Measurements from ENCODE around the gene ZRSR2. TPM values are rescaled to one million over a fixed set of nuclear protein-coding genes. Genes with fewer than 3 reads are reported as not detected.

ZRSR2 gene
- total and polyA plus RNA-seq, 9 of the 15 experiments (the other 6 are each of a cell fraction or from before 2014, with no cell fraction given): 3.5 to 19.5 (median 8.6) TPM

DNA sequence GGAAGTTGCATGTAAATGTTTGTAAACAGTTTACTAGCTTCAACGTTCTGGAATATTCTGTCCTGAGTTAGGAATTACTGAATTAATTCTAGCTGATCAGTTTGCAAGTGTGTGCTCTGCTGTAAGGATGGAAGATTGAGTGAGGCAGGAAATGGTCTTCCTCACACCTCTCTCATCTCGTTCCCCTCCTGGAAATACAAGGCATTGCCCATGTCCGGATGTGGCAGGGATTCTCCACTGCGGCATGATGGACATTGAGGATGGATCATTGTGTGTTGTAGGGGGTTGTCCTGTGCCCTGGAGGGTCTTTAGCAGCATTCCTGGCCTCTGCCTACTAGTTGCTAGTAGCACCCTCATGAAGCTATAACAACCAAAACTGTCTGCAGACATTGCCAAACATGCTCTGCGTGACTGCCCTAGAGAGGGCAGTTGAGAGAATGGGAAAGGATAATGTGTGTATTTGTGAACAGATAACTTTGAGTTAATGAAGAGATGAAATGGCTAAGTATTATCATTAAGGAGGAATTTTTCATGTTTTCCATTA is 39.6 kb upstream of the ZRSR2 start:
- H3K4me1 ChIP-seq (replicated peaks in 1 of 2; ENCODE audit: control insufficient read depth in 2 of 2, insufficient read depth in 2 of 2, low read length in 2 of 2): no peaks in the 10 kb centered on the region; a peak in 1 of 5 replicates
- H3K9ac ChIP-seq (ENCODE audit: insufficient read depth in 1 of 2, low read depth in 2 of 2, low read length in 2 of 2): no peak overlapping the region
- no peak overlapping the region for H2AFZ ChIP-seq (ENCODE audit: low read depth, low read length)
- CTCF ChIA-PET (ENCODE audit: low intra/inter-chr PET ratio): no interaction called here
- in situ Hi-C loops (cut with MboI): loop anchor here (25.0 kb wide), 1 partner anchor 687 kb away; no protein-coding TSS in a partner anchor
- 77% methylated on average over 5 of the region's 5 CpGs for WGBS (ENCODE audit: insufficient coverage, low coverage, missing lambda C conversion rate)
- no peak overlapping the region for H3K4me2 ChIP-seq (ENCODE audit: insufficient read depth, low read length)
- ATAC-seq (no peak), DNase-seq (ENCODE audit: extremely low read depth in 1 of 4, low spot score in 3 of 4) (no peak), FAIRE-seq (no peak)
- BruUV-seq (replicated peaks): no TSS peak
- no peak overlapping the region for H3K4me3 ChIP-seq
- no peaks in the 10 kb centered on the region for H4K20me1 ChIP-seq (replicated peaks; ENCODE audit: control insufficient read depth, insufficient read depth, low read length)
- H3K27me3 ChIP-seq (ENCODE audit: control insufficient read depth in 2 of 2, insufficient read depth in 2 of 2, low read length in 2 of 2): no peaks in the 10 kb centered on the region
- peaks cover 3% of the 10 kb centered on the region for H3K9me1 ChIP-seq (ENCODE audit: control insufficient read depth, insufficient read depth, low read length)
- POLR2A ChIA-PET: interaction anchor here (1.4 kb wide), 1 partner anchor 11 kb away, joined by 3 read pairs; no protein-coding TSS in a partner anchor
- no peaks in the 10 kb centered on the region for H3K36me3 ChIP-seq (ENCODE audit: control insufficient read depth, insufficient read depth, low read length)
- no peaks in the 10 kb centered on the region for H3K9me3 ChIP-seq (replicated peaks; ENCODE audit: control insufficient read depth, insufficient read depth, low read depth, low read length)
- no peak overlapping the region for H3K27ac ChIP-seq (ENCODE audit: extremely low read depth, low read depth, low read length)
- TF ChIP-seq ZNF224 (CRISPR knock-in tag; IDR thresholded peaks at IDR 0.05): no peak
- H3K79me2 ChIP-seq (ENCODE audit: control insufficient read depth, insufficient read depth, low read length): no peaks in the 10 kb centered on the region
- intact Hi-C loops (cut with micrococcal nuclease): no loop called here

DNA sequence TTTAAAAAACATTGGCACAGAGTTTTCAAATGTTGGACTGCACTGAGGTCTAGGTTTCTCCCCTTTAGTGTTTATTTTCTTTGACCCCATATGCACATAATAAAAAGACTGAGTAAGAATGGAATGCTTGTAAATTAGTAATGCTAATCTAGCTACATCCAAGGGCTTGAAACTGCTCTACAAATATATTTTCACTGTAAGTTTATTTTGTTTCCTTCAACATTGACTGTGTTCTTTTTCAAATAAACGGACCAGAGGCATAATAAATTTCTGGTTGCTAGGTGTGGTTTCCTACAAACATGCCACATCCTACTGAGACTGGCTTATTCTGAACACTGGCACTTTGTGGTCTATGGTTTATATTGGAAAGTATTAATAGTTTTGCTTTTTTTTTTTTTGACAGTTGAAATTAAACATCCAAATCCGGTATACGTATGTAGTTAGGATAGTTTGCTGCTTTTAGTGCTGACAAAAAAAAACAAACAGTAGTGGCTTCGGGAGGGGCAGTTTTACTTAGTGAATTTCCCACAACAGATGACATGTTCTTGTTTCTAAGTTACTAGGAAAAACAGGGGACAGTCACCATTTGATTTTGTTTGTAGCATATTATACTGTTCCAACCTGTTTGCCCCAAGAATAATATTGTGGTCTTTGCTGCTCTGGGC is 39.0 kb upstream of the ZRSR2 start:
- Histone ChIP-seq H3K4me3 (no peak overlapping the region), H2AFZ (ENCODE audit: low read depth, low read length) (no peak overlapping the region), H3K27ac (ENCODE audit: extremely low read depth, low read depth, low read length) (no peak overlapping the region), H3K79me2 (ENCODE audit: control insufficient read depth, insufficient read depth, low read length) (no peaks in the 10 kb centered on the region), H3K4me1 (replicated peaks in 1 of 2; ENCODE audit: control insufficient read depth in 2 of 2, insufficient read depth in 2 of 2, low read length in 2 of 2) (no peaks in the 10 kb centered on the region; a peak in 1 of 5 replicates), H3K9ac (ENCODE audit: insufficient read depth in 1 of 2, low read depth in 2 of 2, low read length in 2 of 2) (no peak overlapping the region), H3K9me1 (ENCODE audit: control insufficient read depth, insufficient read depth, low read length) (peaks cover 3% of the 10 kb centered on the region), H3K27me3 (ENCODE audit: control insufficient read depth in 2 of 2, insufficient read depth in 2 of 2, low read length in 2 of 2) (no peaks in the 10 kb centered on the region), H4K20me1 (replicated peaks; ENCODE audit: control insufficient read depth, insufficient read depth, low read length) (no peaks in the 10 kb centered on the region), H3K9me3 (replicated peaks; ENCODE audit: control insufficient read depth, insufficient read depth, low read depth, low read length) (no peaks in the 10 kb centered on the region), H3K36me3 (ENCODE audit: control insufficient read depth, insufficient read depth, low read length) (no peaks in the 10 kb centered on the region), H3K4me2 (ENCODE audit: insufficient read depth, low read length) (no peak overlapping the region)
- ChIA-PET CTCF (ENCODE audit: low intra/inter-chr PET ratio) (no interaction called here), POLR2A (interaction anchor here (1.4 kb wide), 1 partner anchor 11 kb away, joined by 3 read pairs; no protein-coding TSS in a partner anchor)
- FAIRE-seq (no peak), ATAC-seq (no peak), DNase-seq (ENCODE audit: extremely low read depth in 1 of 4, low spot score in 3 of 4) (no peak)
- 68% methylated on average over 4 of the region's 4 CpGs for WGBS (ENCODE audit: insufficient coverage, low coverage, missing lambda C conversion rate)
- BruUV-seq (replicated peaks): no TSS peak
- intact Hi-C loops (cut with micrococcal nuclease): no loop called here
- in situ Hi-C loops (cut with MboI): loop anchor here (25.0 kb wide), 1 partner anchor 686 kb away; no protein-coding TSS in a partner anchor
- TF ChIP-seq SRSF3 (IDR thresholded peaks at IDR 0.05; ENCODE audit: insufficient read depth, low read length) (no peak), ZNF124 (CRISPR knock-in tag; IDR thresholded peaks at IDR 0.05) (no peak)
- TF ChIP-seq, protein P1, sequence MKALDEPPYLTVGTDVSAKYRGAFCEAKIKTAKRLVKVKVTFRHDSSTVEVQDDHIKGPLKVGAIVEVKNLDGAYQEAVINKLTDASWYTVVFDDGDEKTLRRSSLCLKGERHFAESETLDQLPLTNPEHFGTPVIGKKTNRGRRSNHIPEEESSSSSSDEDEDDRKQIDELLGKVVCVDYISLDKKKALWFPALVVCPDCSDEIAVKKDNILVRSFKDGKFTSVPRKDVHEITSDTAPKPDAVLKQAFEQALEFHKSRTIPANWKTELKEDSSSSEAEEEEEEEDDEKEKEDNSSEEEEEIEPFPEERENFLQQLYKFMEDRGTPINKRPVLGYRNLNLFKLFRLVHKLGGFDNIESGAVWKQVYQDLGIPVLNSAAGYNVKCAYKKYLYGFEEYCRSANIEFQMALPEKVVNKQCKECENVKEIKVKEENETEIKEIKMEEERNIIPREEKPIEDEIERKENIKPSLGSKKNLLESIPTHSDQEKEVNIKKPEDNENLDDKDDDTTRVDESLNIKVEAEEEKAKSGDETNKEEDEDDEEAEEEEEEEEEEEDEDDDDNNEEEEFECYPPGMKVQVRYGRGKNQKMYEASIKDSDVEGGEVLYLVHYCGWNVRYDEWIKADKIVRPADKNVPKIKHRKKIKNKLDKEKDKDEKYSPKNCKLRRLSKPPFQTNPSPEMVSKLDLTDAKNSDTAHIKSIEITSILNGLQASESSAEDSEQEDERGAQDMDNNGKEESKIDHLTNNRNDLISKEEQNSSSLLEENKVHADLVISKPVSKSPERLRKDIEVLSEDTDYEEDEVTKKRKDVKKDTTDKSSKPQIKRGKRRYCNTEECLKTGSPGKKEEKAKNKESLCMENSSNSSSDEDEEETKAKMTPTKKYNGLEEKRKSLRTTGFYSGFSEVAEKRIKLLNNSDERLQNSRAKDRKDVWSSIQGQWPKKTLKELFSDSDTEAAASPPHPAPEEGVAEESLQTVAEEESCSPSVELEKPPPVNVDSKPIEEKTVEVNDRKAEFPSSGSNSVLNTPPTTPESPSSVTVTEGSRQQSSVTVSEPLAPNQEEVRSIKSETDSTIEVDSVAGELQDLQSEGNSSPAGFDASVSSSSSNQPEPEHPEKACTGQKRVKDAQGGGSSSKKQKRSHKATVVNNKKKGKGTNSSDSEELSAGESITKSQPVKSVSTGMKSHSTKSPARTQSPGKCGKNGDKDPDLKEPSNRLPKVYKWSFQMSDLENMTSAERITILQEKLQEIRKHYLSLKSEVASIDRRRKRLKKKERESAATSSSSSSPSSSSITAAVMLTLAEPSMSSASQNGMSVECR (CRISPR knock-in tag; IDR thresholded peaks at IDR 0.05): no peak
- TF ChIP-seq, protein P2, sequence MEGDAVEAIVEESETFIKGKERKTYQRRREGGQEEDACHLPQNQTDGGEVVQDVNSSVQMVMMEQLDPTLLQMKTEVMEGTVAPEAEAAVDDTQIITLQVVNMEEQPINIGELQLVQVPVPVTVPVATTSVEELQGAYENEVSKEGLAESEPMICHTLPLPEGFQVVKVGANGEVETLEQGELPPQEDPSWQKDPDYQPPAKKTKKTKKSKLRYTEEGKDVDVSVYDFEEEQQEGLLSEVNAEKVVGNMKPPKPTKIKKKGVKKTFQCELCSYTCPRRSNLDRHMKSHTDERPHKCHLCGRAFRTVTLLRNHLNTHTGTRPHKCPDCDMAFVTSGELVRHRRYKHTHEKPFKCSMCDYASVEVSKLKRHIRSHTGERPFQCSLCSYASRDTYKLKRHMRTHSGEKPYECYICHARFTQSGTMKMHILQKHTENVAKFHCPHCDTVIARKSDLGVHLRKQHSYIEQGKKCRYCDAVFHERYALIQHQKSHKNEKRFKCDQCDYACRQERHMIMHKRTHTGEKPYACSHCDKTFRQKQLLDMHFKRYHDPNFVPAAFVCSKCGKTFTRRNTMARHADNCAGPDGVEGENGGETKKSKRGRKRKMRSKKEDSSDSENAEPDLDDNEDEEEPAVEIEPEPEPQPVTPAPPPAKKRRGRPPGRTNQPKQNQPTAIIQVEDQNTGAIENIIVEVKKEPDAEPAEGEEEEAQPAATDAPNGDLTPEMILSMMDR (IDR thresholded peaks at IDR 0.05 in 2 of 3, conservative IDR thresholded peaks at IDR 0.05 in 1 of 3; ENCODE audit: insufficient read depth in 2 of 3, low read depth in 1 of 3, low read length in 3 of 3): no peak
- TF ChIP-seq, protein P3, sequence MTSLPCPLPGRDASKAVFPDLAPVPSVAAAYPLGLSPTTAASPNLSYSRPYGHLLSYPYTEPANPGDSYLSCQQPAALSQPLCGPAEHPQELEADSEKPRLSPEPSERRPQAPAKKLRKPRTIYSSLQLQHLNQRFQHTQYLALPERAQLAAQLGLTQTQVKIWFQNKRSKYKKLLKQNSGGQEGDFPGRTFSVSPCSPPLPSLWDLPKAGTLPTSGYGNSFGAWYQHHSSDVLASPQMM (CRISPR knock-in tag; IDR thresholded peaks at IDR 0.05): no peak
